HEK293 (cell line): ENCODE measurements around the gene TSGA10IP.

Source experiments
- MZF1 ChIP-seq: fragments of 450-650 bp; formaldehyde crosslinking; IDR thresholded peaks from 2 replicates; pipeline ENCODE4 v1.5.1; 2017; ENCODE audit warnings: missing biosample characterization, missing genetic modification characterization, borderline replicate concordance
- PRDM1 ChIP-seq: fragments of 450-650 bp; formaldehyde crosslinking; IDR thresholded peaks from 2 replicates; pipeline ENCODE4; 2016; ENCODE audit warnings: missing biosample characterization, missing genetic modification characterization
- REPIN1 ChIP-seq: fragments of 450-650 bp; formaldehyde crosslinking; IDR thresholded peaks from 2 replicates; pipeline ENCODE4 v1.5.1; 2017; ENCODE audit warnings: missing biosample characterization, missing genetic modification characterization, low read depth
- YY2 ChIP-seq: fragments of 450-650 bp; formaldehyde crosslinking; IDR thresholded peaks from 2 replicates; pipeline ENCODE4 v1.5.1; 2016; ENCODE audit warnings: missing biosample characterization, missing genetic modification characterization
- ZFHX2 ChIP-seq: fragments of 450-650 bp; formaldehyde crosslinking; conservative IDR thresholded peaks from 2 replicates; pipeline ENCODE4 v1.5.1; 2016; ENCODE audit warnings: missing biosample characterization, missing genetic modification characterization
- ZFP41 ChIP-seq: fragments of 450-650 bp; formaldehyde crosslinking; IDR thresholded peaks from 2 replicates; pipeline ENCODE4 v1.5.1; 2016; ENCODE audit warnings: missing biosample characterization, missing genetic modification characterization, borderline replicate concordance
- ZNF112 ChIP-seq: fragments of 450-650 bp; formaldehyde crosslinking; IDR thresholded peaks from 2 replicates; pipeline ENCODE4 v1.5.0; 2017; ENCODE audit warnings: missing biosample characterization, missing genetic modification characterization
- ZNF202 ChIP-seq: fragments of 450-650 bp; formaldehyde crosslinking; IDR thresholded peaks from 2 replicates; pipeline ENCODE4 v1.5.1; 2016; ENCODE audit warnings: missing biosample characterization, missing genetic modification characterization, borderline replicate concordance
- ZNF239 ChIP-seq: fragments of 450-650 bp; formaldehyde crosslinking; IDR thresholded peaks from 2 replicates; pipeline ENCODE4 v1.5.1; 2016; ENCODE audit warnings: missing biosample characterization, missing genetic modification characterization
- ZNF274 ChIP-seq, 2 experiments: fragments of 200-500 bp in 1 of 2; fragments of 450-650 bp in 1 of 2; sonication (Bioruptor generic) in 1 of 2; formaldehyde crosslinking in 1 of 2; IDR thresholded peaks; 2 replicates each; pipeline versions ENCODE4 v1.5.1 to v1.6.1; 2014 to 2016; ENCODE audit warnings: borderline replicate concordance in 1 of 2, inconsistent platforms in 1 of 2, low read length in 1 of 2, missing biosample characterization in 1 of 2, missing genetic modification characterization in 1 of 2
- ZNF311 ChIP-seq: fragments of 450-650 bp; formaldehyde crosslinking; IDR thresholded peaks from 2 replicates; pipeline ENCODE4 v1.5.1; 2017; ENCODE audit warnings: missing biosample characterization, missing genetic modification characterization, borderline replicate concordance
- ZNF416 ChIP-seq: fragments of 450-650 bp; formaldehyde crosslinking; IDR thresholded peaks from 2 replicates; pipeline ENCODE4 v1.5.1; 2016; ENCODE audit warnings: missing biosample characterization, missing genetic modification characterization
- ZNF423 ChIP-seq: fragments of 450-650 bp; formaldehyde crosslinking; IDR thresholded peaks from 2 replicates; pipeline ENCODE4 v1.5.1; 2016; ENCODE audit warnings: missing biosample characterization, missing genetic modification characterization
- ZNF426 ChIP-seq: fragments of 450-650 bp; formaldehyde crosslinking; IDR thresholded peaks from 2 replicates; pipeline ENCODE4 v1.5.1; 2017; ENCODE audit warnings: missing biosample characterization, missing genetic modification characterization, mild to moderate bottlenecking, inconsistent platforms, moderate library complexity
- ZNF658 ChIP-seq: fragments of 450-650 bp; formaldehyde crosslinking; IDR thresholded peaks from 2 replicates; pipeline ENCODE4; 2016; ENCODE audit warnings: missing biosample characterization, missing genetic modification characterization
- ZSCAN23 ChIP-seq: fragments of 450-650 bp; formaldehyde crosslinking; IDR thresholded peaks from 2 replicates; pipeline ENCODE4 v1.5.1; 2016; ENCODE audit warnings: missing biosample characterization, missing genetic modification characterization
- TF ChIP-seq, protein P1 (sequence below): fragments of 450-650 bp; formaldehyde crosslinking; IDR thresholded peaks from 2 replicates; pipeline ENCODE4 v1.5.1; 2016; ENCODE audit warnings: missing biosample characterization, missing genetic modification characterization
- TF ChIP-seq, protein P2 (sequence below): fragments of 450-650 bp; formaldehyde crosslinking; IDR thresholded peaks from 2 replicates; pipeline ENCODE4 v1.5.1; 2016; ENCODE audit warnings: missing biosample characterization, missing genetic modification characterization
- TF ChIP-seq, protein P3 (sequence below): fragments of 450-650 bp; formaldehyde crosslinking; IDR thresholded peaks from 2 replicates; pipeline ENCODE4 v1.5.1; 2016; ENCODE audit warnings: missing biosample characterization, missing genetic modification characterization
- TF ChIP-seq, protein P4 (sequence below): fragments of 450-650 bp; formaldehyde crosslinking; IDR thresholded peaks from 2 replicates; pipeline ENCODE4 v1.5.1; 2017; ENCODE audit warnings: missing biosample characterization, missing genetic modification characterization
- TF ChIP-seq, protein P5 (sequence below): fragments of 450-650 bp; formaldehyde crosslinking; IDR thresholded peaks from 2 replicates; pipeline ENCODE4 v1.5.1; 2017; ENCODE audit warnings: missing biosample characterization, missing genetic modification characterization
- TF ChIP-seq, protein P6 (sequence below): fragments of 450-650 bp; formaldehyde crosslinking; IDR thresholded peaks from 2 replicates; pipeline ENCODE4 v1.5.1; 2016; ENCODE audit warnings: missing biosample characterization, missing genetic modification characterization
- TF ChIP-seq, protein P7 (sequence below): fragments of 450-650 bp; IDR thresholded peaks from 2 replicates; pipeline ENCODE4 v1.5.1; 2018; ENCODE audit warnings: missing biosample characterization, missing genetic modification characterization

TSGA10IP gene

DNA sequence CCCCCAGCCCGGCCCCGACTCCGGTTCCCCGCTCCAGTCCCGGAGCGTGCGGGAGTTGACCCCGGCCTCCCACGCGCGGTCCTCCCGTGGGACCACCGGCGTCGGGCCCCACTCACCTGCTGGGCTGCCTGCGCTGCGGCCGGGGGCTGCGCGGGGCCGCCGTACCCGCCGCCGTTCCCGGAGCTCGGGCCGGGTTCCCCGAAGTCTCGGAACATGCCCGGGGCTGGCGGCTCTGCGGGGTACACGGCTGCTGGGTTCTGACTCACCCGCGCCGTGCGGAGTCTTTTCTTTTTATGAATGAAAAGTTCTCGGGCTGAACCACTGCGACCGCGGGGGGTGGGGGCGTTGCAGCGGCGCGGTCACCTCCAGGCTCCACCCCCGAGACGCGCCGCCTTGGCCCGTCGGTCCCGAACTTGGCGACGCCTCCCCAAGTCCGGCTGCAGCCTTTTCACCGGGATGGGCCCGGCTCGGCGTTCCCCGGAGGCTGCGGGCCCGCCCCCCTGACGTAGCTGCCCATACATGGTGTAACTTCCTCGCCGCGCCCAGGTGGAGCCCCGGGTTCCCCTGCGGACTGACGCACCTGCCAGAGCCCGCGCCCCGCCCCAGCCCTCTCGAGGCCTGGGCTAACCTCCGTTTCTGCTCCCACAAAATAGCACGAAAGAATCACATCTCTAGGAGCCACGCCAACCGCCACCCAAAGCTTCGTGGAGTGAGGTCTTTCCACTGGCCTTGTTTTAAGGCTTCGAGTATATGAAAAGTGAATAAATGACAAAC lies 45.0 kb upstream of the TSGA10IP start, which contains the start of gene FOSL1 (continued):
- TF ChIP-seq PRDM1 (no peak), REPIN1 (tag by site-specific recombination) (no peak), ZNF112 (tag by site-specific recombination) (no peak), ZNF426 (no peak), ZNF274 (IDR thresholded peaks at IDR 0.05; ENCODE audit: low read length) (no peak), ZNF274 (tag by site-specific recombination; IDR thresholded peaks at IDR 0.05; ENCODE audit: borderline replicate concordance) (no peak), MZF1 (tag by site-specific recombination) (no peak), ZNF658 (tag by site-specific recombination) (no peak), ZFHX2 (tag by site-specific recombination) (0 out of 2 replicates have a peak, but pooled peaks have one; percentile 51), ZSCAN23 (tag by site-specific recombination) (no peak), ZNF202 (tag by site-specific recombination) (no peak), ZNF423 (tag by site-specific recombination) (no peak), ZNF311 (tag by site-specific recombination) (no peak), YY2 (tag by site-specific recombination) (no peak), ZNF239 (tag by site-specific recombination) (no peak), ZNF416 (tag by site-specific recombination) (no peak), ZFP41 (tag by site-specific recombination) (no peak)
- TF ChIP-seq, protein P1, sequence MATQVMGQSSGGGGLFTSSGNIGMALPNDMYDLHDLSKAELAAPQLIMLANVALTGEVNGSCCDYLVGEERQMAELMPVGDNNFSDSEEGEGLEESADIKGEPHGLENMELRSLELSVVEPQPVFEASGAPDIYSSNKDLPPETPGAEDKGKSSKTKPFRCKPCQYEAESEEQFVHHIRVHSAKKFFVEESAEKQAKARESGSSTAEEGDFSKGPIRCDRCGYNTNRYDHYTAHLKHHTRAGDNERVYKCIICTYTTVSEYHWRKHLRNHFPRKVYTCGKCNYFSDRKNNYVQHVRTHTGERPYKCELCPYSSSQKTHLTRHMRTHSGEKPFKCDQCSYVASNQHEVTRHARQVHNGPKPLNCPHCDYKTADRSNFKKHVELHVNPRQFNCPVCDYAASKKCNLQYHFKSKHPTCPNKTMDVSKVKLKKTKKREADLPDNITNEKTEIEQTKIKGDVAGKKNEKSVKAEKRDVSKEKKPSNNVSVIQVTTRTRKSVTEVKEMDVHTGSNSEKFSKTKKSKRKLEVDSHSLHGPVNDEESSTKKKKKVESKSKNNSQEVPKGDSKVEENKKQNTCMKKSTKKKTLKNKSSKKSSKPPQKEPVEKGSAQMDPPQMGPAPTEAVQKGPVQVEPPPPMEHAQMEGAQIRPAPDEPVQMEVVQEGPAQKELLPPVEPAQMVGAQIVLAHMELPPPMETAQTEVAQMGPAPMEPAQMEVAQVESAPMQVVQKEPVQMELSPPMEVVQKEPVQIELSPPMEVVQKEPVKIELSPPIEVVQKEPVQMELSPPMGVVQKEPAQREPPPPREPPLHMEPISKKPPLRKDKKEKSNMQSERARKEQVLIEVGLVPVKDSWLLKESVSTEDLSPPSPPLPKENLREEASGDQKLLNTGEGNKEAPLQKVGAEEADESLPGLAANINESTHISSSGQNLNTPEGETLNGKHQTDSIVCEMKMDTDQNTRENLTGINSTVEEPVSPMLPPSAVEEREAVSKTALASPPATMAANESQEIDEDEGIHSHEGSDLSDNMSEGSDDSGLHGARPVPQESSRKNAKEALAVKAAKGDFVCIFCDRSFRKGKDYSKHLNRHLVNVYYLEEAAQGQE (tag by site-specific recombination) = no peak
- TF ChIP-seq, protein P2, sequence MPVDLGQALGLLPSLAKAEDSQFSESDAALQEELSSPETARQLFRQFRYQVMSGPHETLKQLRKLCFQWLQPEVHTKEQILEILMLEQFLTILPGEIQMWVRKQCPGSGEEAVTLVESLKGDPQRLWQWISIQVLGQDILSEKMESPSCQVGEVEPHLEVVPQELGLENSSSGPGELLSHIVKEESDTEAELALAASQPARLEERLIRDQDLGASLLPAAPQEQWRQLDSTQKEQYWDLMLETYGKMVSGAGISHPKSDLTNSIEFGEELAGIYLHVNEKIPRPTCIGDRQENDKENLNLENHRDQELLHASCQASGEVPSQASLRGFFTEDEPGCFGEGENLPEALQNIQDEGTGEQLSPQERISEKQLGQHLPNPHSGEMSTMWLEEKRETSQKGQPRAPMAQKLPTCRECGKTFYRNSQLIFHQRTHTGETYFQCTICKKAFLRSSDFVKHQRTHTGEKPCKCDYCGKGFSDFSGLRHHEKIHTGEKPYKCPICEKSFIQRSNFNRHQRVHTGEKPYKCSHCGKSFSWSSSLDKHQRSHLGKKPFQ (tag by site-specific recombination) = no peak
- TF ChIP-seq, protein P3, sequence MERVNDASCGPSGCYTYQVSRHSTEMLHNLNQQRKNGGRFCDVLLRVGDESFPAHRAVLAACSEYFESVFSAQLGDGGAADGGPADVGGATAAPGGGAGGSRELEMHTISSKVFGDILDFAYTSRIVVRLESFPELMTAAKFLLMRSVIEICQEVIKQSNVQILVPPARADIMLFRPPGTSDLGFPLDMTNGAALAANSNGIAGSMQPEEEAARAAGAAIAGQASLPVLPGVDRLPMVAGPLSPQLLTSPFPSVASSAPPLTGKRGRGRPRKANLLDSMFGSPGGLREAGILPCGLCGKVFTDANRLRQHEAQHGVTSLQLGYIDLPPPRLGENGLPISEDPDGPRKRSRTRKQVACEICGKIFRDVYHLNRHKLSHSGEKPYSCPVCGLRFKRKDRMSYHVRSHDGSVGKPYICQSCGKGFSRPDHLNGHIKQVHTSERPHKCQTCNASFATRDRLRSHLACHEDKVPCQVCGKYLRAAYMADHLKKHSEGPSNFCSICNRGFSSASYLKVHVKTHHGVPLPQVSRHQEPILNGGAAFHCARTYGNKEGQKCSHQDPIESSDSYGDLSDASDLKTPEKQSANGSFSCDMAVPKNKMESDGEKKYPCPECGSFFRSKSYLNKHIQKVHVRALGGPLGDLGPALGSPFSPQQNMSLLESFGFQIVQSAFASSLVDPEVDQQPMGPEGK (tag by site-specific recombination) = peak; percentile 81
- TF ChIP-seq, protein P4, sequence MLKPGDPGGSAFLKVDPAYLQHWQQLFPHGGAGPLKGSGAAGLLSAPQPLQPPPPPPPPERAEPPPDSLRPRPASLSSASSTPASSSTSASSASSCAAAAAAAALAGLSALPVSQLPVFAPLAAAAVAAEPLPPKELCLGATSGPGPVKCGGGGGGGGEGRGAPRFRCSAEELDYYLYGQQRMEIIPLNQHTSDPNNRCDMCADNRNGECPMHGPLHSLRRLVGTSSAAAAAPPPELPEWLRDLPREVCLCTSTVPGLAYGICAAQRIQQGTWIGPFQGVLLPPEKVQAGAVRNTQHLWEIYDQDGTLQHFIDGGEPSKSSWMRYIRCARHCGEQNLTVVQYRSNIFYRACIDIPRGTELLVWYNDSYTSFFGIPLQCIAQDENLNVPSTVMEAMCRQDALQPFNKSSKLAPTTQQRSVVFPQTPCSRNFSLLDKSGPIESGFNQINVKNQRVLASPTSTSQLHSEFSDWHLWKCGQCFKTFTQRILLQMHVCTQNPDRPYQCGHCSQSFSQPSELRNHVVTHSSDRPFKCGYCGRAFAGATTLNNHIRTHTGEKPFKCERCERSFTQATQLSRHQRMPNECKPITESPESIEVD (tag by site-specific recombination) = no peak
- TF ChIP-seq, protein P5, sequence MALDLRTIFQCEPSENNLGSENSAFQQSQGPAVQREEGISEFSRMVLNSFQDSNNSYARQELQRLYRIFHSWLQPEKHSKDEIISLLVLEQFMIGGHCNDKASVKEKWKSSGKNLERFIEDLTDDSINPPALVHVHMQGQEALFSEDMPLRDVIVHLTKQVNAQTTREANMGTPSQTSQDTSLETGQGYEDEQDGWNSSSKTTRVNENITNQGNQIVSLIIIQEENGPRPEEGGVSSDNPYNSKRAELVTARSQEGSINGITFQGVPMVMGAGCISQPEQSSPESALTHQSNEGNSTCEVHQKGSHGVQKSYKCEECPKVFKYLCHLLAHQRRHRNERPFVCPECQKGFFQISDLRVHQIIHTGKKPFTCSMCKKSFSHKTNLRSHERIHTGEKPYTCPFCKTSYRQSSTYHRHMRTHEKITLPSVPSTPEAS (tag by site-specific recombination) = no peak
- TF ChIP-seq, protein P6, sequence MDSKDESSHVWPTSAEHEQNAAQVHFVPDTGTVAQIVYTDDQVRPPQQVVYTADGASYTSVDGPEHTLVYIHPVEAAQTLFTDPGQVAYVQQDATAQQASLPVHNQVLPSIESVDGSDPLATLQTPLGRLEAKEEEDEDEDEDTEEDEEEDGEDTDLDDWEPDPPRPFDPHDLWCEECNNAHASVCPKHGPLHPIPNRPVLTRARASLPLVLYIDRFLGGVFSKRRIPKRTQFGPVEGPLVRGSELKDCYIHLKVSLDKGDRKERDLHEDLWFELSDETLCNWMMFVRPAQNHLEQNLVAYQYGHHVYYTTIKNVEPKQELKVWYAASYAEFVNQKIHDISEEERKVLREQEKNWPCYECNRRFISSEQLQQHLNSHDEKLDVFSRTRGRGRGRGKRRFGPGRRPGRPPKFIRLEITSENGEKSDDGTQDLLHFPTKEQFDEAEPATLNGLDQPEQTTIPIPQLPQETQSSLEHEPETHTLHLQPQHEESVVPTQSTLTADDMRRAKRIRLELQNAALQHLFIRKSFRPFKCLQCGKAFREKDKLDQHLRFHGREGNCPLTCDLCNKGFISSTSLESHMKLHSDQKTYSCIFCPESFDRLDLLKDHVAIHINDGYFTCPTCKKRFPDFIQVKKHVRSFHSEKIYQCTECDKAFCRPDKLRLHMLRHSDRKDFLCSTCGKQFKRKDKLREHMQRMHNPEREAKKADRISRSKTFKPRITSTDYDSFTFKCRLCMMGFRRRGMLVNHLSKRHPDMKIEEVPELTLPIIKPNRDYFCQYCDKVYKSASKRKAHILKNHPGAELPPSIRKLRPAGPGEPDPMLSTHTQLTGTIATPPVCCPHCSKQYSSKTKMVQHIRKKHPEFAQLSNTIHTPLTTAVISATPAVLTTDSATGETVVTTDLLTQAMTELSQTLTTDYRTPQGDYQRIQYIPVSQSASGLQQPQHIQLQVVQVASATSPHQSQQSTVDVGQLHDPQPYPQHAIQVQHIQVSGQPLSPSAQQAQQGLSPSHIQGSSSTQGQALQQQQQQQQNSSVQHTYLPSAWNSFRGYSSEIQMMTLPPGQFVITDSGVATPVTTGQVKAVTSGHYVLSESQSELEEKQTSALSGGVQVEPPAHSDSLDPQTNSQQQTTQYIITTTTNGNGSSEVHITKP = peak; percentile 97
- TF ChIP-seq, protein P7, sequence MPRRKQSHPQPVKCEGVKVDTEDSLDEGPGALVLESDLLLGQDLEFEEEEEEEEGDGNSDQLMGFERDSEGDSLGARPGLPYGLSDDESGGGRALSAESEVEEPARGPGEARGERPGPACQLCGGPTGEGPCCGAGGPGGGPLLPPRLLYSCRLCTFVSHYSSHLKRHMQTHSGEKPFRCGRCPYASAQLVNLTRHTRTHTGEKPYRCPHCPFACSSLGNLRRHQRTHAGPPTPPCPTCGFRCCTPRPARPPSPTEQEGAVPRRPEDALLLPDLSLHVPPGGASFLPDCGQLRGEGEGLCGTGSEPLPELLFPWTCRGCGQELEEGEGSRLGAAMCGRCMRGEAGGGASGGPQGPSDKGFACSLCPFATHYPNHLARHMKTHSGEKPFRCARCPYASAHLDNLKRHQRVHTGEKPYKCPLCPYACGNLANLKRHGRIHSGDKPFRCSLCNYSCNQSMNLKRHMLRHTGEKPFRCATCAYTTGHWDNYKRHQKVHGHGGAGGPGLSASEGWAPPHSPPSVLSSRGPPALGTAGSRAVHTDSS = no peak
